Measurements from ENCODE around the gene ABHD16B. TPM values are rescaled to one million over a fixed set of nuclear protein-coding genes. Genes with fewer than 3 reads are reported as not detected.

Gene ABHD16B
- total and polyA plus RNA-seq, 2 donors (not counting 1 experiment from before 2014, with no cell fraction given), result not detected

DNA sequence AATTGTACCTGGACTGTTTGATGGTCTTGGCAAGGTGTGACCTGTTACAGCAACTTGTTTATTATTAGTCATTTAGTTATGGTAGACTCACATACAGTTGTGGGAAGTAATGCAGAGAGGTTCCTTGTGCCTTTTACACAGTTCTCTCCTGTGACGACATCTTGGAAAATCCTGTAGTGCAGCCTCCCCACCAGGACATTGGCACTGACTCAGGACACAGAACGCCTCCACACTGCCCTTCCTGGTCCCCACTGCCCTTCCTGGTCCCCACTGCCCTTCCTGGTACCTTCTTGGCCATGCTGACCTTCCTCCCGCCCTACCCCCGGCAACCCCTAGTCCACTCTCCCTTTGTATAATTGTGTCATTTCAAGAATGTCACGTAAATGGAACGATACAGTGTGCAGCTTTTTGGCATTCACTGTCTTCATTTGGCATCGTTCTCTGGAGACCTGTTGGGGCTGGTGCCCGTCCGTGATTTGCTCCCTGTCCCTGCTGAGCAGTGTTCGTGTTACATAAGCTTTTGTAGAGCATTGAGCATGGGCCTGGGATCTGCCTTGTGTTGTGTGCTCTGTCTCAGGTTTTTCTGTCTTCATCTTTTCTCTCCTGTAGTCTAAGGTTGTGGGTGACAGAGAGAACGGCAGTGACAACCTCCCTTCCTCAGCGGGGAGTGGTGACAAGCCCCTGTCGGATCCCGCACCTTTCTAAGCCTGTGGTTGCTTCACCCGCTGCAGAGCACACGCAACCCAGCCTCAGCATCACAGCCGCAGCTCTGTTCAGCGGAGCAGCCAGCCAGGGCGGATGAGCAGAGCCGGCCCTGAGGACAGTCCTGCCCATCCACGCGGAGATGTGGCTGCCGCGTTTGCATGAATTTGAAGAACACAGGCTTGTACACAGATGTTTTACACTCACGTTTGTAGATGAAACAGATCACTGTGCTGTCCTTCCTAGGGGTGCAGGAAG, 28.2 kb downstream of the ABHD16B start:
- TF ChIP-seq, protein P1, sequence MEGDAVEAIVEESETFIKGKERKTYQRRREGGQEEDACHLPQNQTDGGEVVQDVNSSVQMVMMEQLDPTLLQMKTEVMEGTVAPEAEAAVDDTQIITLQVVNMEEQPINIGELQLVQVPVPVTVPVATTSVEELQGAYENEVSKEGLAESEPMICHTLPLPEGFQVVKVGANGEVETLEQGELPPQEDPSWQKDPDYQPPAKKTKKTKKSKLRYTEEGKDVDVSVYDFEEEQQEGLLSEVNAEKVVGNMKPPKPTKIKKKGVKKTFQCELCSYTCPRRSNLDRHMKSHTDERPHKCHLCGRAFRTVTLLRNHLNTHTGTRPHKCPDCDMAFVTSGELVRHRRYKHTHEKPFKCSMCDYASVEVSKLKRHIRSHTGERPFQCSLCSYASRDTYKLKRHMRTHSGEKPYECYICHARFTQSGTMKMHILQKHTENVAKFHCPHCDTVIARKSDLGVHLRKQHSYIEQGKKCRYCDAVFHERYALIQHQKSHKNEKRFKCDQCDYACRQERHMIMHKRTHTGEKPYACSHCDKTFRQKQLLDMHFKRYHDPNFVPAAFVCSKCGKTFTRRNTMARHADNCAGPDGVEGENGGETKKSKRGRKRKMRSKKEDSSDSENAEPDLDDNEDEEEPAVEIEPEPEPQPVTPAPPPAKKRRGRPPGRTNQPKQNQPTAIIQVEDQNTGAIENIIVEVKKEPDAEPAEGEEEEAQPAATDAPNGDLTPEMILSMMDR (IDR thresholded peaks at IDR 0.05), result no peak
- TF ChIP-seq EZH2 (IDR thresholded peaks at IDR 0.05; ENCODE audit: borderline replicate concordance, insufficient read depth, low read depth, low read length, poor library complexity, severe bottlenecking), result no peak
- peaks cover 3 to 5% of the 10 kb centered on the region in 2 donors for H3K4me1 ChIP-seq (ENCODE audit: control insufficient read depth in 2 of 2, insufficient read depth in 2 of 2, low read length in 2 of 2)
- H3K27ac Mint-ChIP-seq, result peak overlapping the region; percentile 32
- H3K4me2 ChIP-seq (replicated peaks; ENCODE audit: low read depth, low read length, poor library complexity, severe bottlenecking), result no peak overlapping the region
- ChIA-PET POLR2A (no interaction called here), CTCF (no interaction called here)
- peaks cover 5% of the 10 kb centered on the region for H3K4me1 Mint-ChIP-seq
- H3K27ac ChIP-seq (ENCODE audit: low read length in 2 of 2), result no peak overlapping the region
- peaks cover 24% of the 10 kb centered on the region for H4K20me1 ChIP-seq (ENCODE audit: control insufficient read depth, insufficient read depth, low read length, poor library complexity, severe bottlenecking)
- peaks cover 18% of the 10 kb centered on the region for H3K79me2 ChIP-seq (ENCODE audit: control insufficient read depth, insufficient read depth, low read length)
- H3K4me3 ChIP-seq (ENCODE audit: control extremely low read depth in 1 of 5, extremely low read depth in 1 of 5, insufficient read depth in 1 of 5, low read depth in 2 of 5, low read length in 4 of 5), result no peak overlapping the region
- no peak overlapping the region for H3K4me3 Mint-ChIP-seq
- H2AFZ ChIP-seq (ENCODE audit: insufficient read depth, low read depth, low read length, poor library complexity, severe bottlenecking), result no peak overlapping the region
- intact Hi-C loops (cut with micrococcal nuclease), result loop anchor here (10.0 kb wide), 1 partner anchor 935 kb away; the partner anchor contains the start of gene SLC17A9
- peaks cover 5 to 42% of the 10 kb centered on the region in 2 experiments for H3K36me3 ChIP-seq (replicated peaks in 1 of 2; ENCODE audit: control extremely low read depth in 1 of 2, control insufficient read depth in 1 of 2, extremely low read depth in 1 of 2, insufficient read depth in 2 of 2, low read length in 1 of 2)
- no peaks in the 10 kb centered on the region for H3K9me3 ChIP-seq (ENCODE audit: control extremely low read depth in 1 of 3, control insufficient read depth in 2 of 3, insufficient read depth in 1 of 3, low read length in 2 of 3)
- H3K27me3 ChIP-seq (replicated peaks in 1 of 4; ENCODE audit: control extremely low read depth in 1 of 4, control insufficient read depth in 3 of 4, insufficient read depth in 4 of 4, low read length in 3 of 4), result no peaks in the 10 kb centered on the region
- H3K9ac ChIP-seq (ENCODE audit: low read length), result no peak overlapping the region
- DNase-seq (no peak), ATAC-seq (ENCODE audit: low read depth) (no peak)
- 98% methylated on average over 23 of the region's 25 CpGs for WGBS (ENCODE audit: insufficient coverage)
- H3K9me3 Mint-ChIP-seq (ENCODE audit: insufficient read depth), result no peaks in the 10 kb centered on the region
- no peaks in the 10 kb centered on the region for H3K27me3 Mint-ChIP-seq

DNA sequence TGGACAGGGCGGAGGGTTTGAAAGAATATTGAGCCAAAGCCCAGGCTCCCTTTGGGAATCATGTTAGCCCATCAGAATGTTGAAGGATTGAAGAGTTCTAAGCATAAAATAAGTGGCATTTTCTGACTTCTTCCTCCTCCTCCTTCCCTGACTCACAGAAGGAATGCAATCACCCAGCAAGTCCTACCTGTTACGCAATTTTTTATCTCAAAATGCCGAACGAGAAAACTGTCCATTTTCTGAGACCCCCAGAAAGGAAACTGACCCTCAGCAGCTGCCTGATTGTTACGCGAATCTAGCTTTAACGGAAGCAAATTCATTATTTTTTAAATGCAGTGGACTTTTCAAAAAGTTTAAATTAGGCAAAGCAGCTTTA, 28.9 kb downstream of the ABHD16B start:
- TF ChIP-seq EZH2 (IDR thresholded peaks at IDR 0.05; ENCODE audit: borderline replicate concordance, insufficient read depth, low read depth, low read length, poor library complexity, severe bottlenecking), result no peak
- TF ChIP-seq, protein P1 (IDR thresholded peaks at IDR 0.05), result no peak
- peaks cover 6% of the 10 kb centered on the region for H3K4me1 Mint-ChIP-seq
- H3K27me3 Mint-ChIP-seq, result no peaks in the 10 kb centered on the region
- 96% methylated on average over 3 of the region's 7 CpGs for WGBS (ENCODE audit: insufficient coverage)
- intact Hi-C loops (cut with micrococcal nuclease), result loop anchor here (10.0 kb wide), 1 partner anchor 935 kb away; the partner anchor contains the start of gene SLC17A9
- Histone ChIP-seq H3K4me1 (ENCODE audit: control insufficient read depth in 2 of 2, insufficient read depth in 2 of 2, low read length in 2 of 2) (peaks cover 3 to 7% of the 10 kb centered on the region in 2 donors), H3K9ac (ENCODE audit: low read length) (no peak overlapping the region), H3K27ac (ENCODE audit: low read length in 2 of 2) (no peak overlapping the region), H3K27me3 (replicated peaks in 1 of 4; ENCODE audit: control extremely low read depth in 1 of 4, control insufficient read depth in 3 of 4, insufficient read depth in 4 of 4, low read length in 3 of 4) (no peaks in the 10 kb centered on the region), H4K20me1 (ENCODE audit: control insufficient read depth, insufficient read depth, low read length, poor library complexity, severe bottlenecking) (peaks cover 17% of the 10 kb centered on the region), H3K79me2 (ENCODE audit: control insufficient read depth, insufficient read depth, low read length) (peaks cover 12% of the 10 kb centered on the region), H3K4me3 (ENCODE audit: control extremely low read depth in 1 of 5, extremely low read depth in 1 of 5, insufficient read depth in 1 of 5, low read depth in 2 of 5, low read length in 4 of 5) (no peak overlapping the region), H2AFZ (ENCODE audit: insufficient read depth, low read depth, low read length, poor library complexity, severe bottlenecking) (no peak overlapping the region), H3K4me2 (replicated peaks; ENCODE audit: low read depth, low read length, poor library complexity, severe bottlenecking) (no peak overlapping the region), H3K9me3 (ENCODE audit: control extremely low read depth in 1 of 3, control insufficient read depth in 2 of 3, insufficient read depth in 1 of 3, low read length in 2 of 3) (no peaks in the 10 kb centered on the region), H3K36me3 (replicated peaks in 1 of 2; ENCODE audit: control extremely low read depth in 1 of 2, control insufficient read depth in 1 of 2, extremely low read depth in 1 of 2, insufficient read depth in 2 of 2, low read length in 1 of 2) (peaks cover 3 to 35% of the 10 kb centered on the region in 2 experiments)
- H3K27ac Mint-ChIP-seq, result no peak overlapping the region
- CTCF ChIA-PET, result no interaction called here
- H3K9me3 Mint-ChIP-seq (ENCODE audit: insufficient read depth), result no peaks in the 10 kb centered on the region
- DNase-seq (no peak), ATAC-seq (ENCODE audit: low read depth) (no peak)
- no peak overlapping the region for H3K4me3 Mint-ChIP-seq
- POLR2A ChIA-PET, result no interaction called here
